K562 (cell line): Measurements from ENCODE around the gene FMN1. TPM values are rescaled to one million over a fixed set of nuclear protein-coding genes. Genes with fewer than 3 reads are reported as not detected.

Experiments used
- ATAC-seq: fragments of 200-7000 bp; cut with Tn5 transposase; 3 replicates; pipeline ENCODE4 v1.9.1; 2020; ENCODE audit warnings: moderate library complexity
- BruUV-seq: library from RNA; stranded (reverse); fragments of 400-500 nt; replicated peaks from 2 replicates; lab custom pipeline; 2021; lab: Mats Ljungman, UMichigan
- CTCF ChIA-PET: fragments of 300-600 bp; formaldehyde crosslinking; extraction: SDS; loops from one replicate; lab custom pipeline; 2021; ENCODE audit warnings: low intra/inter-chr PET ratio; lab: Yijun Ruan, JAX
- POLR2A ChIA-PET: fragments of 300-600, 350-650 bp; sonication (Branson Sonifier 250); formaldehyde crosslinking; extraction: SDS; loops from one replicate; lab custom pipeline; 2021; ENCODE audit warnings: antibody characterized with exemption, inconsistent platforms; lab: Yijun Ruan, JAX
- DNase-seq, 4 experiments: peaks; one replicate each; pipeline versions ENCODE4 v3.0.0 to v3.0.0-alpha.2; 2011 to 2018; ENCODE audit warnings: low spot score in 3 of 4, mixed read lengths in 3 of 4; ENCODE audit errors: extremely low read depth in 1 of 4
- FAIRE-seq: peaks from 2 replicates; lab custom pipeline; 2011; peaks lifted over from hg19 to GRCh38; lab: Jason Lieb, UNC
- H2AFZ ChIP-seq: 2 replicates; pipeline ENCODE4 v1.6.0; 2011; ENCODE audit warnings: low read depth, low read length, control low read depth, inconsistent platforms
- H3K27ac ChIP-seq: fragments of 200-600 bp; 3 replicates; pipeline ENCODE4 v1.8.0; 2011; ENCODE audit warnings: low read depth, mild to moderate bottlenecking, control low read depth, inconsistent platforms, low read length, moderate library complexity, mixed read lengths; ENCODE audit errors: extremely low read depth
- H3K27me3 ChIP-seq, 2 experiments: fragments of 300-600 bp in 1 of 2; 2 replicates in 1 of 2; 3 replicates in 1 of 2; pipeline versions ENCODE4 v1.6.0 to v1.8.0; 2011; ENCODE audit warnings: inconsistent platforms in 2 of 2, low read length in 2 of 2, mild to moderate bottlenecking in 1 of 2, mixed read lengths in 1 of 2, moderate library complexity in 1 of 2; ENCODE audit not compliant: control insufficient read depth in 2 of 2, insufficient read depth in 2 of 2
- H3K36me3 ChIP-seq: fragments of 300-600 bp; 3 replicates; pipeline ENCODE4 v1.8.0; 2011; ENCODE audit warnings: mild to moderate bottlenecking, low read length, inconsistent platforms; ENCODE audit not compliant: control insufficient read depth, insufficient read depth
- H3K4me1 ChIP-seq, 2 experiments: fragments of 200-600 bp in 1 of 2; replicated peaks in 1 of 2; 2 replicates in 1 of 2; 3 replicates in 1 of 2; pipeline versions ENCODE4 v1.5.1 to v1.8.0; 2011; ENCODE audit warnings: inconsistent platforms in 2 of 2, low read length in 2 of 2, mild to moderate bottlenecking in 1 of 2, mixed read lengths in 1 of 2, moderate library complexity in 1 of 2; ENCODE audit not compliant: control insufficient read depth in 2 of 2, insufficient read depth in 2 of 2
- H3K4me2 ChIP-seq: 2 replicates; pipeline ENCODE4 v1.6.1; 2011; ENCODE audit warnings: low read length, control low read depth, inconsistent platforms, mixed read lengths; ENCODE audit not compliant: insufficient read depth
- H3K4me3 ChIP-seq: fragments of 200-600 bp; sonication (generic), shearing (Covaris generic); 2 replicates; pipeline ENCODE4 v1.5.1; 2016; ENCODE audit warnings: control low read depth, inconsistent platforms
- H3K79me2 ChIP-seq: fragments of 200-600 bp; 3 replicates; pipeline ENCODE4 v1.8.0; 2011; ENCODE audit warnings: low read length, inconsistent platforms; ENCODE audit not compliant: control insufficient read depth, insufficient read depth
- H3K9ac ChIP-seq, 2 experiments: 2 replicates each; pipeline versions ENCODE4 v1.6.0 to v1.6.1; 2011; ENCODE audit warnings: low read depth in 2 of 2, low read length in 2 of 2, control low read depth in 1 of 2, inconsistent platforms in 1 of 2, mild to moderate bottlenecking in 1 of 2, mixed read lengths in 1 of 2; ENCODE audit not compliant: insufficient read depth in 1 of 2
- H3K9me1 ChIP-seq: one replicate; pipeline ENCODE4 v1.6.0; 2011; ENCODE audit warnings: inconsistent platforms, mild to moderate bottlenecking, low read length, moderate library complexity; ENCODE audit not compliant: control insufficient read depth, insufficient read depth
- H3K9me3 ChIP-seq: replicated peaks from 2 replicates; pipeline ENCODE4 v1.5.1; 2011; ENCODE audit warnings: low read depth, low read length, inconsistent platforms; ENCODE audit not compliant: control insufficient read depth, insufficient read depth
- H4K20me1 ChIP-seq: replicated peaks from 2 replicates; pipeline ENCODE4 v1.6.1; 2011; ENCODE audit warnings: low read length, inconsistent platforms, mixed read lengths; ENCODE audit not compliant: control insufficient read depth, insufficient read depth
- JUNB ChIP-seq: fragments of 450-650 bp; formaldehyde crosslinking; conservative IDR thresholded peaks from 2 replicates; pipeline ENCODE4 v1.4.0; 2020; ENCODE audit warnings: mild to moderate bottlenecking
- WGBS: fragments of 100-300 bp; shearing (Covaris generic); methylation state at CpG from one replicate; pipeline ENCODE4 v1.1.6; 2016; ENCODE audit warnings: low coverage, mixed read lengths; ENCODE audit not compliant: insufficient coverage; ENCODE audit errors: missing lambda C conversion rate; 5-methylcytosine and 5-hydroxymethylcytosine counted together
- in situ Hi-C: fragments of 300-500 bp; cut with MboI; formaldehyde crosslinking; loops from 4 replicates; pipeline ENCODE4 v1.15.0; 2018; ENCODE audit warnings: inconsistent platforms, mixed read lengths
- intact Hi-C: fragments of 100-400 bp; cut with micrococcal nuclease; formaldehyde crosslinking; loops from 2 replicates; pipeline ENCODE4 v1.14.2; 2022
- polyA plus RNA-seq, 8 experiments: library from polyadenylated mRNA; depleted of rRNA in 4 of 8; stranded (reverse) in 5 of 8; unstranded in 3 of 8; fragments of >200 nt; fragmentation: Nextera tagmentation in 2 of 8; fragmentation: Illumina TruSeq in 1 of 8; extraction: Ambion mirVana in 2 of 8; extraction: Trizol in 1 of 8; gene quantifications; 2 replicates each; pipeline versions ENCODE4 v1.2.1 to v1.2.3, GENCODE V29; 2011 to 2014; ENCODE audit warnings: inconsistent platforms in 1 of 8, missing spikeins in 1 of 8
- total RNA-seq, 7 experiments: library from RNA; depleted of rRNA in 6 of 7; stranded (reverse); fragments of >200 nt in 6 of 7; fragmentation: Illumina TruSeq in 2 of 7; extraction: Trizol in 2 of 7; gene quantifications; 2 replicates each; pipeline versions ENCODE4 v1.2.1 to v1.2.3, GENCODE V29; 2011 to 2021; ENCODE audit warnings: low replicate concordance in 1 of 7
- TF ChIP-seq, protein P1 (sequence below): fragments of 450-650 bp; IDR thresholded peaks from 2 replicates; pipeline ENCODE4 v1.6.1; 2016

Gene FMN1
- total and polyA plus RNA-seq, 9 of the 15 experiments (the other 6 are each of a cell fraction or from before 2014, with no cell fraction given), result 0.03 to 0.07 (median 0.04) TPM; not detected in 6

DNA sequence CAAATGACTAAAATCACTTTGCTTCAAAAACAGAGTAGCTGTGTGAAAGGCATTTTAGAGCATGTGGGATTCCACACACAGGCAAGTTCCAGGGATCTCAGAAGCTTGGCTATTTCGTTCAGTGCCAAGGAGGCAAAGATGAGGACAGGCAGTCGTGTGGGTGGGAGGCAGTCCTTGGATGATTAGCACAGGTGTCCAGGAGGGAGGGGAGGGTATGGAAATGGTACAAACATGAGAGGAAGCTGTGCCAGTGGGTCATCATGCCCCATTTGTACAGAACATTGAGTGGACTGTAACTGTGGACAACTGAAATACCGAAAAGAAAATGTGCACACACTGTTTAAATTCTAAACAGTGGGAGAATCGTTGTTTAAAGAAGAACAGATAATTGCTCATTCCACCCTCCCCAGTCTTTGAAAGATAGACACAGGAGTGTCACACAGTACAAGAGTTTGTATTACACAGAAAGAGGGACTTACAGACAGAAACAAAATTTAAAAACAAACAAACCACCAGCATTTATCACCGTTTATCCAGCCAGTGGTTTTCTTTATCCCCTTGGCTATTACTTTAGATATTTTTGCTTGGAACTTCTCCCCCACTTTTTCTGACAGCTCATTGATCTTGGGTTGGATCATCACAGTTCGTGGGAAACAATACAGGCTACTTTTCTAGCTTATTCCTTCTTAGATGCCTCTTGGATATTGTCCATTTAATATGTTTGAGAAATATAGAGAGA is 353.8 kb downstream of the FMN1 start:
- intact Hi-C loops, result loop anchor here (10.0 kb wide), 2 partner anchors 94 to 154 kb away; no protein-coding TSS in a partner anchor

More for the DNA sequence above, 353.8 kb downstream of the FMN1 start:
- Histone ChIP-seq H4K20me1 (no peaks in the 10 kb centered on the region), H3K9me1 (no peaks in the 10 kb centered on the region), H3K27ac (no peak overlapping the region), H3K4me3 (no peak overlapping the region), H3K4me2 (no peak overlapping the region), H3K9me3 (no peaks in the 10 kb centered on the region), H3K4me1 (no peaks in the 10 kb centered on the region), H2AFZ (no peak overlapping the region), H3K36me3 (no peaks in the 10 kb centered on the region), H3K27me3 (peaks cover 12 to 29% of the 10 kb centered on the region in 2 experiments; a peak in 4 of 5 replicates), H3K79me2 (no peaks in the 10 kb centered on the region), H3K9ac (no peak overlapping the region)
- in situ Hi-C loops, result no loop called here
- POLR2A ChIA-PET, result interaction anchor here (1.1 kb wide), 1 partner anchor 14 kb away, joined by 3 read pairs; no protein-coding TSS in a partner anchor
- TF ChIP-seq, protein P1, sequence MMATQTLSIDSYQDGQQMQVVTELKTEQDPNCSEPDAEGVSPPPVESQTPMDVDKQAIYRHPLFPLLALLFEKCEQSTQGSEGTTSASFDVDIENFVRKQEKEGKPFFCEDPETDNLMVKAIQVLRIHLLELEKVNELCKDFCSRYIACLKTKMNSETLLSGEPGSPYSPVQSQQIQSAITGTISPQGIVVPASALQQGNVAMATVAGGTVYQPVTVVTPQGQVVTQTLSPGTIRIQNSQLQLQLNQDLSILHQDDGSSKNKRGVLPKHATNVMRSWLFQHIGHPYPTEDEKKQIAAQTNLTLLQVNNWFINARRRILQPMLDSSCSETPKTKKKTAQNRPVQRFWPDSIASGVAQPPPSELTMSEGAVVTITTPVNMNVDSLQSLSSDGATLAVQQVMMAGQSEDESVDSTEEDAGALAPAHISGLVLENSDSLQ, result no peak
- no peak for TF ChIP-seq JUNB (CRISPR knock-in tag)
- FAIRE-seq (no peak), DNase-seq (no peak), ATAC-seq (no peak)
- CTCF ChIA-PET, result no interaction called here
- WGBS, result 0% methylated on average over 6 of the region's 6 CpGs
- no TSS peak for BruUV-seq
